Measurements from ENCODE around the gene TTC39C.

The TTC39C gene

GRCh38 chr18:24076950-24077349 lies 62.4 kb downstream of the TTC39C start:
- no peak for DNase-seq (ENCODE audit: low read depth in 3 of 3, low spot score in 1 of 3)

GRCh38 chr18:24078391-24078790 lies 63.8 kb downstream of the TTC39C start:
- DNase-seq (ENCODE audit: low read depth in 3 of 3, low spot score in 1 of 3) = no peak

GRCh38 chr18:24080861-24081260 lies 66.3 kb downstream of the TTC39C start:
- DNase-seq (ENCODE audit: low read depth in 3 of 3, low spot score in 1 of 3) = no peak

GRCh38 chr18:24083550-24083949 lies 69.0 kb downstream of the TTC39C start:
- no peak for DNase-seq (ENCODE audit: low read depth in 3 of 3, low spot score in 1 of 3)

- DNase-seq (ENCODE audit: low read depth in 3 of 3, low spot score in 1 of 3) = no peak
Measured at GRCh38 chr18:24086082-24086481, 71.5 kb downstream of the TTC39C start.

- DNase-seq (ENCODE audit: low read depth in 3 of 3, low spot score in 1 of 3) = no peak
Measured at GRCh38 chr18:24089076-24089475, 74.5 kb downstream of the TTC39C start.

- DNase-seq (ENCODE audit: low read depth in 3 of 3, low spot score in 1 of 3) = no peak
Measured at GRCh38 chr18:24089515-24090337, 75.2 kb downstream of the TTC39C start.

- DNase-seq (ENCODE audit: low read depth in 3 of 3, low spot score in 1 of 3) = no peak
Measured at GRCh38 chr18:24090876-24091275, 76.3 kb downstream of the TTC39C start.

GRCh38 chr18:24094561-24094960 lies 80.0 kb downstream of the TTC39C start:
- no peak for DNase-seq (ENCODE audit: low read depth in 3 of 3, low spot score in 1 of 3)

- DNase-seq (ENCODE audit: low read depth in 3 of 3, low spot score in 1 of 3) = no peak
Measured at GRCh38 chr18:24095976-24096375, 81.4 kb downstream of the TTC39C start.

GRCh38 chr18:24103320-24104021 lies 88.9 kb downstream of the TTC39C start:
- DNase-seq (ENCODE audit: low read depth in 3 of 3, low spot score in 1 of 3) = no peak

GRCh38 chr18:24104486-24104885 lies 89.9 kb downstream of the TTC39C start:
- no peak for DNase-seq (ENCODE audit: low read depth in 3 of 3, low spot score in 1 of 3)

GRCh38 chr18:24108641-24109040 lies 94.1 kb downstream of the TTC39C start:
- no peak for DNase-seq (ENCODE audit: low read depth in 3 of 3, low spot score in 1 of 3)

- no peak for DNase-seq (ENCODE audit: low read depth in 3 of 3, low spot score in 1 of 3)
Measured at GRCh38 chr18:24111936-24112335, 97.4 kb downstream of the TTC39C start.

- DNase-seq (ENCODE audit: low read depth in 3 of 3, low spot score in 1 of 3) = no peak
Measured at GRCh38 chr18:24112464-24112863, 97.9 kb downstream of the TTC39C start.

GRCh38 chr18:24112874-24113615 lies 98.5 kb downstream of the TTC39C start:
- no peak for DNase-seq (ENCODE audit: low read depth in 3 of 3, low spot score in 1 of 3)

GRCh38 chr18:24114924-24115549 lies 100.5 kb downstream of the TTC39C start:
- DNase-seq (ENCODE audit: low read depth in 3 of 3, low spot score in 1 of 3) = no peak

GRCh38 chr18:24115628-24116027 lies 101.1 kb downstream of the TTC39C start:
- no peak for DNase-seq (ENCODE audit: low read depth in 3 of 3, low spot score in 1 of 3)

GRCh38 chr18:24118750-24119577 lies 104.4 kb downstream of the TTC39C start:
- DNase-seq (ENCODE audit: low read depth in 3 of 3, low spot score in 1 of 3) = peak; percentile 45 to 63 (median 60)

- no peak for DNase-seq (ENCODE audit: low read depth in 3 of 3, low spot score in 1 of 3)
Measured at GRCh38 chr18:24120676-24121075, 106.1 kb downstream of the TTC39C start.

All from stimulated activated CD4-positive, alpha-beta T cell treated with anti-CD3 and anti-CD28 coated beads, TNF-alpha, amount 100 ng/mL, for 1 hour (primary cell).